Thyroid gland (tissue), 4 donors: ENCODE data around the gene ZNF598. TPM values are rescaled to one million over a fixed set of nuclear protein-coding genes. Genes with fewer than 3 reads are reported as not detected.

Experiments
- DNase-seq, 2 donors: peaks; one replicate each; pipeline ENCODE4 v3.0.0-alpha.2; 2019
- H3K27ac ChIP-seq, 3 donors: fragments of 200-600 bp; sonication (generic); 1 replicate in 2 of 3; 2 replicates in 1 of 3; pipeline ENCODE4 v1.5.1; 2016 to 2019; ENCODE audit warnings: mild to moderate bottlenecking in 1 of 3, moderate library complexity in 1 of 3
- H3K27me3 ChIP-seq: fragments of 200-600 bp; sonication (generic); one replicate; pipeline ENCODE4 v1.5.1; 2019
- H3K36me3 ChIP-seq, 2 donors: fragments of 200-600 bp; sonication (generic); one replicate each; pipeline ENCODE4 v1.5.1; 2016 to 2019
- H3K4me1 ChIP-seq, 2 donors: fragments of 200-600 bp; sonication (generic); one replicate each; pipeline ENCODE4 v1.5.1; 2017 to 2019
- H3K4me3 ChIP-seq, 3 donors: fragments of 200-600 bp; sonication (generic); replicated peaks in 1 of 3; 1 replicate in 2 of 3; 2 replicates in 1 of 3; pipeline ENCODE4 v1.5.1; 2016; ENCODE audit warnings: mild to moderate bottlenecking in 1 of 3
- H3K9me3 ChIP-seq: fragments of 200-600 bp; sonication (generic); one replicate; pipeline ENCODE4 v1.5.1; 2017
- POLR2A ChIP-seq, 2 donors: fragments of 450-650 bp; IDR thresholded peaks; one replicate each; pipeline ENCODE4 v1.6.1; 2017; ENCODE audit warnings: antibody characterized with exemption in 2 of 2, mild to moderate bottlenecking in 2 of 2, moderate library complexity in 1 of 2
- WGBS, 2 donors: methylation state at CpG; one replicate each; pipeline ENCODE4 v1.1.5; 2017; 5-methylcytosine and 5-hydroxymethylcytosine counted together
- intact Hi-C: fragments of 100-400 bp; cut with DNase I; formaldehyde crosslinking; loops from one replicate; pipeline ENCODE4 v1.15.1; 2023
- total RNA-seq, 4 donors: library from RNA; depleted of rRNA; stranded (reverse); fragments of >200 nt; gene quantifications; one replicate each; pipeline ENCODE4 v1.2.3, GENCODE V29; 2016
- TF ChIP-seq, protein P1 (sequence below), 6 experiments: fragments of 200-600 bp in 3 of 6; fragments of 450-650 bp in 3 of 6; sonication (generic) in 3 of 6; IDR thresholded peaks; one replicate each; pipeline ENCODE4 v1.5.1; 2016 to 2019; ENCODE audit warnings: antibody characterized with exemption in 6 of 6, mild to moderate bottlenecking in 2 of 6, inconsistent platforms in 1 of 6, moderate library complexity in 1 of 6

ZNF598 gene
- total RNA-seq, 4 donors from 2014 or later: 19.0 to 38.4 (median 27.4) TPM

DNA sequence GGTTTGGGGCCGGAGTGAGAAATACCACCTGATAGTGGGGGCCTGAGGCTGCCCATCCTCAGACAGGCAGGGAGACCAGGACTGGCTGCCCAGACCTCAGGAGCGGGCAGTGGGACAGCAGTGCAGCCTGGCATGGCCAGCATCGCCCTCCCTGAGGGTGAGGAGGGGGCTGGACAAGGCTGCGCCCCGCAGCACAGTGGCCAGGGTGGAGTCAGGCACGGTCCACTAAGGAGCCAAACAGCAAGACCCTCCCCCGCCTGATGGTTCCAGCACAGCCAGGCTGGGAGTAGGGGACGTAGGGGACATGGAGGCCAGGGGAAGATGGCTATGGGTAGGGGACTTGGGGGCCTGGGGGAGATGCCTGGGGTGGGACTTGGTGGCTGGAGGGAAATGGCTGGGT is 3.3 kb downstream of the ZNF598 start:
- H3K27me3 ChIP-seq: no peaks in the 10 kb centered on the region
- H3K36me3 ChIP-seq: peaks cover 18 to 20% of the 10 kb centered on the region in 2 donors
- H3K27ac ChIP-seq: no peak overlapping the region
- 92 to 96% methylated on average over 8 of the region's 8 CpGs for WGBS, 2 donors
- intact Hi-C loops: no loop called here
- no peaks in the 10 kb centered on the region for H3K9me3 ChIP-seq
- TF ChIP-seq, protein P1, sequence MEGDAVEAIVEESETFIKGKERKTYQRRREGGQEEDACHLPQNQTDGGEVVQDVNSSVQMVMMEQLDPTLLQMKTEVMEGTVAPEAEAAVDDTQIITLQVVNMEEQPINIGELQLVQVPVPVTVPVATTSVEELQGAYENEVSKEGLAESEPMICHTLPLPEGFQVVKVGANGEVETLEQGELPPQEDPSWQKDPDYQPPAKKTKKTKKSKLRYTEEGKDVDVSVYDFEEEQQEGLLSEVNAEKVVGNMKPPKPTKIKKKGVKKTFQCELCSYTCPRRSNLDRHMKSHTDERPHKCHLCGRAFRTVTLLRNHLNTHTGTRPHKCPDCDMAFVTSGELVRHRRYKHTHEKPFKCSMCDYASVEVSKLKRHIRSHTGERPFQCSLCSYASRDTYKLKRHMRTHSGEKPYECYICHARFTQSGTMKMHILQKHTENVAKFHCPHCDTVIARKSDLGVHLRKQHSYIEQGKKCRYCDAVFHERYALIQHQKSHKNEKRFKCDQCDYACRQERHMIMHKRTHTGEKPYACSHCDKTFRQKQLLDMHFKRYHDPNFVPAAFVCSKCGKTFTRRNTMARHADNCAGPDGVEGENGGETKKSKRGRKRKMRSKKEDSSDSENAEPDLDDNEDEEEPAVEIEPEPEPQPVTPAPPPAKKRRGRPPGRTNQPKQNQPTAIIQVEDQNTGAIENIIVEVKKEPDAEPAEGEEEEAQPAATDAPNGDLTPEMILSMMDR (IDR thresholded peaks at IDR 0.05): no peak
- TF ChIP-seq POLR2A (IDR thresholded peaks at IDR 0.05): no peak
- DNase-seq: no peak
- H3K4me1 ChIP-seq: peaks cover 28 to 48% of the 10 kb centered on the region in 2 donors
- H3K4me3 ChIP-seq: no peak overlapping the region

DNA sequence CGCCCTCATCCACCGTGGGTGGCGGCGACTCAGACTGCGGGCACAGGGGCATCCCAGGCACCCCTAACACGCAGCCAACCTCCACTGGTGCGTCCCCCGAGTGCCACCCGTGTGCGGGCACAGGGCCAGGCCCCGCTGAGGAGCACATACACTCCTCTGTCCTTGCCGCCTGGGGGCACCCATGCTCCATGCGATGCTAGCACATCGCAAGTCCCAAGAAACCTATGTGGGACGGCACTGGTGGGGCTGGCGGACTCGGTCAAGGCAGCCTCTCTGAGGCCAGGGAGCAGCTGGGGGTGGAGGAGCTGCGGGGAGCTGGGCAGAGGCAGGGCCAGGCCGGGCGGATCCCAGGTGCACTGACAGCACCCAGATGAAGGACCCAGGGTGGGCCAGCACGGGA is 4.0 kb downstream of the ZNF598 start:
- Histone ChIP-seq H3K27ac (no peak overlapping the region), H3K4me1 (peaks cover 28 to 48% of the 10 kb centered on the region in 2 donors), H3K36me3 (peaks cover 24 to 26% of the 10 kb centered on the region in 2 donors), H3K9me3 (no peaks in the 10 kb centered on the region), H3K4me3 (no peak overlapping the region), H3K27me3 (no peaks in the 10 kb centered on the region)
- no peak for TF ChIP-seq POLR2A (IDR thresholded peaks at IDR 0.05)
- TF ChIP-seq, protein P1 (IDR thresholded peaks at IDR 0.05): no peak
- WGBS, 2 donors: 83 to 84% methylated on average over 9 to 16 of the region's 21 CpGs
- DNase-seq: peak in 1 of 2 donors; percentile 28
- intact Hi-C loops: no loop called here

DNA sequence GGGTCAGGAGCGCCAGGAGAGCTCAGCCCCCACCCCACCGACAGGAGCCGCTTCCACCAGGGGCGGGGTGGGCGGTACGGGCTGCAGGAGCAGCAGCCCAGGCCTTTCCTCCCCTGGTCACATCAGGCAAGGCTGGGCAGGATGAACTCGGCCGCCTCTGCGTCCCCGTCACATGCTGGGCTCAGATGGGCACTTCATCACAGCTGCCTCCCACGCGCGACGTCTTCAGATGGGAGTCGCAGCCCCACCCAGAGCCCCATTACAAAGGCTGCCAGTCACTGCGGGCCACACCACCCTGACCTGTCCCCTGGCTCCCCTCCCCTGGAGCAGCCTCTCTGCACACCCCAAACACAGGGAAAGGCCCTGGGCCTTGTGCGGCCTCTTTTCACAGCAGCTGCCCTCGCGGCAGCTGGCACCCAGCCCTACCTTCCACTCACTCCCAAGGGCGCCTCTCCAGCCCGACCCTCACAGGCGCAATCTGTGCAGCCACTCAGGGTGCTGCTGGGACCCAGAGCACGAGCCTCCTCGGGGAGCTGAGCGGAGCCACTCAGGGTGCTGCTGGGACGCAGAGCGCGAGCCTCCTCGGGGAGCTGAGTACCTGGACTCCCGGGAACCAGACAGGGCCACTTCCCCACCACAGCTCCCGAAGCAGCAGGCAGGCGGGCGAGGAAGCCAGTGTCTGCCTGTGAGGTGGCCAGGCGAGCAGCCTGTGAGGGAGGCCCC is 4.7 kb downstream of the ZNF598 start:
- peak in 1 of 2 donors; percentile 29 for DNase-seq
- peaks cover 29 to 31% of the 10 kb centered on the region in 2 donors for H3K36me3 ChIP-seq
- no peaks in the 10 kb centered on the region for H3K27me3 ChIP-seq
- H3K27ac ChIP-seq: no peak overlapping the region
- peaks cover 21 to 43% of the 10 kb centered on the region in 2 donors for H3K4me1 ChIP-seq
- H3K4me3 ChIP-seq: no peak overlapping the region
- WGBS, 2 donors: 80 to 86% methylated on average over 16 to 25 of the region's 34 CpGs
- intact Hi-C loops: no loop called here
- no peak for TF ChIP-seq POLR2A (IDR thresholded peaks at IDR 0.05)
- TF ChIP-seq, protein P1 (IDR thresholded peaks at IDR 0.05): no peak
- H3K9me3 ChIP-seq: no peaks in the 10 kb centered on the region

DNA sequence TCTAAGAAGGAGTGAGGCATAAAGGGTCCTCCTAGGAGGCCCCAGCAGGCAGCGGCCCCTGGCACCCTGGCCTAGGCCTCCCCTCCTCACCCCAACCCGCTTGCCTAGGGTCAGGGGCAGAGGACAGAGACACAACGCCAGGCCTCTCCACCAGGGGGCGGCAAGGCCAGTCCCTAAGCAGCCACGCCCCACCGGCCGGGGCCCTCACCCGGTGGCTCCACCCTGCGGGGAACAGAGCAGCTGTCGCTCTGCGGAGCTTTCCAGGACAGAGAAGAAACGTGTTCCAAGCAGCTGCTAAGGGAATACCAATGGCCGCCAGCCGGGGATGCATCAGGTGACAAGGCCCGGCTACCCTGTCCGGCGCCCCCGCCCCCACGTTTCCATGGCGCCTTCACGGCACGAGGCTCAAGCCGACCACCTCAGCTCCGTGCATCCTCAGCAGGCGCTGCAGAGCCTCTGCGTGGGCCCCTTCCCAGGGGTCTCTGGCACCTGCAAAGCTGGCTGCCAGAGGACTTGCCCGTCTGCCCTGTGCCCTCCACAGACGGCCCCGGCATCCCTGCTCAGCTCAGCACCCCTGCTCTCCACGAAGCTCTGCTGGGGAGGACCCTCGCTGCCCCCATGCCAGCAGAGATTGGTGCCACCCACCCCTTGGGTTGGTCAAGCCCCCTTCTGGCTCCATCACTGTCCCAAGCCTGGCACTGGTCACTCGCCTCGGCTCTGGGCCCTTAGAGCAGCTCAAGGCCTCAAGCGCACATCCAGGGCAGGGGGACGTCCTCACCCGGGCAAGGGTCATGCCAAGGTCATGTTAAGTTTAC is 5.6 kb downstream of the ZNF598 start:
- Histone ChIP-seq H3K4me3 (no peak overlapping the region), H3K36me3 (peaks cover 38 to 40% of the 10 kb centered on the region in 2 donors), H3K27ac (no peak overlapping the region), H3K9me3 (no peaks in the 10 kb centered on the region), H3K4me1 (peaks cover 21 to 43% of the 10 kb centered on the region in 2 donors), H3K27me3 (no peaks in the 10 kb centered on the region)
- DNase-seq: peak; percentile 88 to 90
- 26 to 53% methylated on average over 16 to 28 of the region's 36 CpGs for WGBS, 2 donors
- intact Hi-C loops: no loop called here
- no peak for TF ChIP-seq POLR2A (IDR thresholded peaks at IDR 0.05)
- TF ChIP-seq, protein P1 (IDR thresholded peaks at IDR 0.05): peak; percentile 73 to 95 (median 90)
